Body of pancreas (tissue), 4 donors: ENCODE data around the gene PEMT. TPM values are rescaled to one million over a fixed set of nuclear protein-coding genes. Genes with fewer than 3 reads are reported as not detected.
A peak's percentile ranks its signal among the peaks of the same experiment; 100 is the strongest.

ENCODE experiments used
- ATAC-seq: fragments of 150-250 bp; one replicate; pipeline ENCODE4 v1.9.1; 2016
- DNase-seq, 4 donors: peaks; one replicate each; pipeline ENCODE4 v3.0.0-alpha.2; 2019
- H3K27ac ChIP-seq, 4 donors: fragments of 200-600 bp; sonication (generic); 1 replicate in 3 of 4; 2 replicates in 1 of 4; pipeline versions ENCODE4 v1.5.1 to v1.6.1; 2016 to 2019; ENCODE audit warnings: mild to moderate bottlenecking in 1 of 4, mixed read lengths in 1 of 4, moderate library complexity in 1 of 4
- H3K27me3 ChIP-seq, 2 donors: fragments of 200-600 bp; sonication (generic); one replicate each; pipeline ENCODE4 v1.6.0; 2016; ENCODE audit warnings: mild to moderate bottlenecking in 1 of 2
- H3K36me3 ChIP-seq, 2 donors: fragments of 200-600 bp; sonication (generic); replicated peaks in 1 of 2; 2 replicates each; pipeline ENCODE4 v1.5.1; 2016; ENCODE audit warnings: low read depth in 2 of 2; ENCODE audit not compliant: insufficient read depth in 1 of 2
- H3K4me1 ChIP-seq: fragments of 200-600 bp; sonication (generic); one replicate; pipeline ENCODE4 v1.6.0; 2016
- H3K4me3 ChIP-seq, 2 donors: fragments of 200-600 bp; sonication (generic); 1 replicate in 1 of 2; 2 replicates in 1 of 2; pipeline ENCODE4 v1.5.1; 2016 to 2019
- H3K9me3 ChIP-seq, 3 donors: fragments of 200-600 bp; sonication (generic); 1 replicate in 2 of 3; 2 replicates in 1 of 3; pipeline ENCODE4 v1.5.1; 2016
- CTCF ChIP-seq, 7 experiments: fragments of 450-650 bp in 4 of 7; fragments of 200-600 bp in 3 of 7; sonication (generic) in 3 of 7; IDR thresholded peaks; one replicate each; pipeline ENCODE4 v1.5.1; 2016 to 2019; ENCODE audit warnings: antibody characterized with exemption in 7 of 7
- POLR2A ChIP-seq, 3 donors: fragments of 450-650 bp; IDR thresholded peaks; one replicate each; pipeline ENCODE4 v1.6.1; 2016; ENCODE audit warnings: antibody characterized with exemption in 3 of 3, mild to moderate bottlenecking in 2 of 3
- WGBS, 2 donors: methylation state at CpG; one replicate each; pipeline ENCODE4 v1.1.5; 2017; 5-methylcytosine and 5-hydroxymethylcytosine counted together
- intact Hi-C: fragments of 100-400 bp; cut with DNase I; formaldehyde crosslinking; loops from one replicate; pipeline ENCODE4 v1.15.1; 2023
- total RNA-seq, 2 donors: library from RNA; depleted of rRNA; stranded (reverse); fragments of >200 nt; gene quantifications; one replicate each; pipeline ENCODE4 v1.1.0, GENCODE V29; 2016

PEMT gene
- total RNA-seq, 2 donors from 2014 or later = 23.4 to 27.8 TPM

GRCh38 chr17:17497845-17498520 lies 93.5 kb downstream of the PEMT start:
- Histone ChIP-seq H3K9me3 (no peaks in the 10 kb centered on the region), H3K27me3 (no peaks in the 10 kb centered on the region), H3K4me1 (peaks cover 27% of the 10 kb centered on the region), H3K4me3 (no peak overlapping the region), H3K36me3 (no peaks in the 10 kb centered on the region), H3K27ac (no peak overlapping the region)
- intact Hi-C loops = loop anchor here (2.0 kb wide), 1 partner anchor 71 kb away; no protein-coding TSS in a partner anchor
- WGBS, 2 donors = 89 to 96% methylated on average over 2 to 10 of the region's 10 CpGs
- TF ChIP-seq CTCF (IDR thresholded peaks at IDR 0.05) = no peak
- no peak for TF ChIP-seq POLR2A (IDR thresholded peaks at IDR 0.05)
- DNase-seq (peak in 1 of 4 donors; percentile 4), ATAC-seq (no peak)

GRCh38 chr17:17497065-17497844 lies 94.3 kb downstream of the PEMT start:
- peaks cover 27% of the 10 kb centered on the region for H3K4me1 ChIP-seq
- no peaks in the 10 kb centered on the region for H3K36me3 ChIP-seq
- no peak overlapping the region for H3K4me3 ChIP-seq
- intact Hi-C loops = no loop called here
- TF ChIP-seq POLR2A (IDR thresholded peaks at IDR 0.05) = no peak
- no peak for TF ChIP-seq CTCF (IDR thresholded peaks at IDR 0.05)
- no peaks in the 10 kb centered on the region for H3K9me3 ChIP-seq
- 31 to 47% methylated on average over 14 to 19 of the region's 19 CpGs for WGBS, 2 donors
- peak overlapping the region in 1 of 4 donors; percentile 82 for H3K27ac ChIP-seq
- DNase-seq (no peak), ATAC-seq (no peak)
- H3K27me3 ChIP-seq = no peaks in the 10 kb centered on the region

GRCh38 chr17:17496189-17497064 lies 95.1 kb downstream of the PEMT start, which contains the start of gene RASD1:
Gene RASD1 (minus strand): TSS chr17:17496395. CDS start chr17:17496181, 214 bp downstream.
- peak; percentile 90 to 94 (median 93) for DNase-seq
- peaks cover 2 to 3% of the 10 kb centered on the region in 2 donors for H3K36me3 ChIP-seq
- ATAC-seq = peak; percentile 90
- peak within 1 kb of the TSS; percentile 18 to 36 for H3K4me3 ChIP-seq
- peak; percentile 56 to 99 (median 97) for TF ChIP-seq CTCF (IDR thresholded peaks at IDR 0.05)
- TF ChIP-seq POLR2A (IDR thresholded peaks at IDR 0.05) = peak; percentile 96 to 99 (median 98)
- peaks cover 27% of the 10 kb centered on the region for H3K4me1 ChIP-seq
- peak within 1 kb of the TSS; percentile 46 to 86 (median 74) for H3K27ac ChIP-seq
- intact Hi-C loops = no loop called here
- H3K27me3 ChIP-seq = no peaks in the 10 kb centered on the region
- H3K9me3 ChIP-seq = no peaks in the 10 kb centered on the region
- WGBS, 2 donors = 1% methylated on average over 19 to 87 of the region's 93 CpGs

GRCh38 chr17:17495536-17496188 lies 95.8 kb downstream of the PEMT start:
- 1 to 10% methylated on average over 11 to 60 of the region's 65 CpGs for WGBS, 2 donors
- peak overlapping the region in 3 of 4 donors; percentile 6 to 86 (median 82) for H3K27ac ChIP-seq
- H3K36me3 ChIP-seq = peaks cover 4 to 6% of the 10 kb centered on the region in 2 donors
- TF ChIP-seq POLR2A (IDR thresholded peaks at IDR 0.05) = no peak
- no peak for TF ChIP-seq CTCF (IDR thresholded peaks at IDR 0.05)
- peak overlapping the region in 1 of 2 donors; percentile 36 for H3K4me3 ChIP-seq
- no peaks in the 10 kb centered on the region for H3K27me3 ChIP-seq
- intact Hi-C loops = no loop called here
- no peaks in the 10 kb centered on the region for H3K9me3 ChIP-seq
- DNase-seq = peak in 1 of 4 donors; percentile 45
- peaks cover 27% of the 10 kb centered on the region for H3K4me1 ChIP-seq
- peak; percentile 1 for ATAC-seq
